ENCODE results near the gene ARHGAP22. TPM values are rescaled to one million over a fixed set of nuclear protein-coding genes. Genes with fewer than 3 reads are reported as not detected.
"Not testable (repeated sequence)": the region's sequence is repeated elsewhere in the genome, so short reads cannot be mapped to it uniquely, and the experiment has no call there.

The ARHGAP22 gene, protein sequence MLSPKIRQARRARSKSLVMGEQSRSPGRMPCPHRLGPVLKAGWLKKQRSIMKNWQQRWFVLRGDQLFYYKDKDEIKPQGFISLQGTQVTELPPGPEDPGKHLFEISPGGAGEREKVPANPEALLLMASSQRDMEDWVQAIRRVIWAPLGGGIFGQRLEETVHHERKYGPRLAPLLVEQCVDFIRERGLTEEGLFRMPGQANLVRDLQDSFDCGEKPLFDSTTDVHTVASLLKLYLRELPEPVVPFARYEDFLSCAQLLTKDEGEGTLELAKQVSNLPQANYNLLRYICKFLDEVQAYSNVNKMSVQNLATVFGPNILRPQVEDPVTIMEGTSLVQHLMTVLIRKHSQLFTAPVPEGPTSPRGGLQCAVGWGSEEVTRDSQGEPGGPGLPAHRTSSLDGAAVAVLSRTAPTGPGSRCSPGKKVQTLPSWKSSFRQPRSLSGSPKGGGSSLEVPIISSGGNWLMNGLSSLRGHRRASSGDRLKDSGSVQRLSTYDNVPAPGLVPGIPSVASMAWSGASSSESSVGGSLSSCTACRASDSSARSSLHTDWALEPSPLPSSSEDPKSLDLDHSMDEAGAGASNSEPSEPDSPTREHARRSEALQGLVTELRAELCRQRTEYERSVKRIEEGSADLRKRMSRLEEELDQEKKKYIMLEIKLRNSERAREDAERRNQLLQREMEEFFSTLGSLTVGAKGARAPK
- 0.10 and 0.39 TPM in 2 replicates for total RNA-seq (2014; rRNA removed; shearing (Covaris generic))

DNA sequence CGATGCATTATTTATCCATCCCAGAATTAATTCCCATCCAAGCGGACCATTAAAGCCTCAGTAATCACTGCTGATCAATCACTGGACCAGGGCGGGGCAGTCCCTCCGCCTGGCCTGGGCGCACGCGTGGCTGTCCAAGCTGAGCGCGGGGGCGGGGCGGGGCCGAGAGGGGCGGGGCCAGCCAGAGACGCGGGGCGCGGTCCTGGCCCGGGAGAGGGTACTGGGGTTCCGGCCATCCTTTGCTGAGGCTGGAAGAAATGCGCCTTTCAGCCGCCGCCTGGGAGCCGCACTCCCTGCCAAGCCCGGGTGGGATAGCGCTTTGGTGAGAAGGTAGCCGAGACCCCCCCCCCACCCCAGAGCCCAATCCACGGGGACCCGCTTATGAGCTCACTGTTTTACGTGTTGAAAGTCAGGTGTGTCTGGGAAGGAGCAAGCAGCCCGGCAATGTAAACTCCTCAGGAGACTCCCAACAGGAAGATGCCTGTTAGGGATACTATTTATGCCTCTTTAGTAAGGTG, at the start of gene ARHGAP22:
TSS of gene ARHGAP22 (minus strand) at position 83 of the 518 bp plus-strand sequence. CDS start 277 bp downstream, outside the sequence.
- no peak for DNase-seq (ENCODE audit: low spot score)

DNA sequence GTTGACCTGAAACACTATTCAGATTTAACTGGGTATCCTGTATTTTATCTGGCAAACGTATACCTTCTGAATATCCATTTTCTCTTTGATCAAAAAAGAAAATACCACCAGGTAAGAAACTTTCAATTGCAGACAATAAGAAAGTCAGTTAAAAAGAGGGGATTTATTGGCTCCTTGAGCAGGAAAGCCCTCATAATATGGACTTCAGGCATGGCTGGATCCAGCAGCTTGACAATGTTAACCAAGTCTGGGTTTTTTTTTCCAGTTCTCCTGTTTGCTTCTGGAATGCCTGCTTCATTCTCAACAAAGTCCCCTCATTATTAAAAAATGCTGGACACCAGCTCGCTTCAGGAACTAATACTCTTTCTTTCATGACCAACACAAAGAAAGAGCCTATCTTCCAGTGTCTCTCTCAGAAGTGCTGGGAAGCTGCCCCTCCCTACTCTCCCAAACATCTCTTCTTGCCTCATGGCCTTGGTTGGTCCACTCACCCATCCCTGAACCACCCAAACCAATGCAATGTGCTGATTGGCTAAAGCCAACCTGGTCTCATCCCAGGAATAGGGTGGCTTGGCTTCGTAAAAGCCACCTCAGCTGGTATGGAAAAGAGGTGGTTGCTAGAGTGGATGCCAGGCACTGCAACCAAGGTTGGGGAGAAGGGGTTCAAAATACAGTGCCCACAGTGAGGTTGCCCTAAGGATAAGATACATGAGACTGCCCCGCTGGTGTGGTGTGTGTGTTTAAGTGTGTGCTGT, 49.2 kb upstream of the ARHGAP22 start:
- DNase-seq (ENCODE audit: low spot score) = no peak

DNA sequence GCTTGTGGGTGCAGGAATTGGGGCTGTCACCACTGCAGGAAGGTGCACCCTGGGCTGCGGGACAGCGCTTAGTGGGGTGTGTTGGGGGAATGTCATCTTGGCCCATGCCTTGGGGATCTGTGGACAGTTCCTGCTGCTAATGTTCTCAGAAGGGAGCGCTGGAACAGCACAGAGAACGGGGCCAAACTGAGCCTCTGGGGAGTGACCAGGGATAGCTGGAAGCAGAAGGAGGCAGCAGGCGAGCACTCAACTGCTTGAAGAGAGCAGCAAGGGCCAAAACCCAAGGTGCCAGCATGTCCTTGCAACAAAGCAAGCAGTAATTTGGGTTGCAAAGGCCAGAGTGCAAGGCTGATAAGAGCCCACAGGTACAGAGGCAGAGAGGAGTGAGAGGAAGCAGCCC, 48.5 kb upstream of the ARHGAP22 start:
- DNase-seq (ENCODE audit: low spot score) = no peak

DNA sequence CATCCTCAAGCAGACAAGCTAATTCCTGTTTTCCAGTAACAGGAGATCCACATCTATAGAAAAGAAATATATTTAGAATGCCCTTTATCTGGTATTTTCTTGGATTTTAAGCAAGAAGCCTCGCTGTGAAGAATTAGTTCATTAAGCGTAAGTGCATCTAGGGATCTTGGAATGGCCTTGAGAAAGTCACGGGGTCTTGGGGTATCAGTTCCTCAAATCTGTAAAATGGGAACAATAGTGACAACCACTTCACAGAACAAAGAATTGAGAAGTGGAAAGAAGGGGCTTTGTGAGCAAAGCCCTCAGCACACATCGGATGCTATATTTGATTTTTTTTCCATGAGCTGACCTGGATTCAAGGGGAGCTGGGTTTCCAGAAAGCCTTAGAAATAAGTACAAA, 47.5 kb upstream of the ARHGAP22 start:
- DNase-seq (ENCODE audit: low spot score) = no peak

DNA sequence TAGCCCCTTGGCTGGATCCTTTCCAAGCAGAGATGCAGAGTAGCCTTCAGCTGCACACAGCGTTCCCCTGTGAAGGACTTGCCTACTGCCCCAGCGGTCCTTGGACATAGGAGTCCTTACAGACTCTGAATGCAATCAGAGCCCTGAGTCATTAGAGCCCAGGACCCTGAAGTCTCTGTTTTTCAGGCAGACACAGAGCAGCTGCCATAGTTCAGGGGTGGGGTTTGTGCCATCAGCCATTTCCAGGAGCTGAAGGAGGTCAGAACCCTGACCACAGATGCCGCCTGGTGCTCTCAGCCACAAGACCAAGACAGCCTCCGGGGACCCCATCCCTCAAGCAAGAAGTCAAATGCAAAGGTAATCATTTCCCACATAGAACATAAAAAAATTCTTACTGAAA, 47.0 kb upstream of the ARHGAP22 start:
- DNase-seq (ENCODE audit: low spot score) = no peak

DNA sequence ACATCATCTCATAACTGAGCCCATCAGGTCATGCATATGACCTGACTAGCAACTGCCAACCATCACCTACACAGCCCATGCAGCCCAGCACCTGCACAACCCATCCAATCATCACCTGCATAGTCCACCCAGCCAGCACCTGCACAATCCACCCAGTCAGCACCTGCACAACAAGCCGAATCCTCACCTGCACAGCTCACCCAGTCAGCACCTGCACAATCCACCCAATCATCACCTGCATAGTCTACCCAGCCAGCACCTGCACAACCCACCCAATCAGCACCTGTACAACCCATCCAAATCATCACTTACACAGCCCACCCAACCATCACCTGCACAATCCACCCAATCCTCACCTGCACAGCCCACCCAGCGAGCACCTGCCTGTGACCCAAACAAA, 46.4 kb upstream of the ARHGAP22 start:
- DNase-seq (ENCODE audit: low spot score) = no peak

DNA sequence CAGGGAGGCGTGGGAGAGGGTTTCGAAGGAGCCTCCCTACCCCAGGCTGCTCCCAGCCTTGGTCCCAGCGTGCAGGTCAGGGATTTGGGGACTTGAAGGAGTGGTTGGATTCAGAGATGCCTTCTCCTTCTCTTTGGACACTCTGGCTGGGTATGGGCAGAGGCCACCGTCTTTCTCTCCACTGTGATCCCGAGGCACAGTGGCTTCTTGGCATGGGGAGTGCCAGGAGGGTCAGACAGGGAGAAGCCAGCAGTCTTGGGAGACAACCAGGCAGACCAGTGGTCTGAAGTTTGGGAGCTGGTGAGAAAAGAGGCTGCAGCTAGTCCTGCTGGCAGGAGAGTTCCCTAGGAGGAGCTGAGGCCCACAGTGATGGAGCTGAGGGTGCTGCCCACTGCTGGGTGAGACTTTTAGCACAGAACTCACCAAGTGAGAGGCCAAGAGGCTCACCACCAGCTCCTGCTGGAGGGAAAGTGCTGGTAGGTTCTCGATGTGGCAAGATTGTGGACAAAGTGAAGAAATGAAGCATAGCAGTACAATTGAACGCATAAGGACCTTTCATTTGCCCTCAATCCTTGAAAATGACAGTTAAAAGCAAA, 44.6 kb upstream of the ARHGAP22 start:
- DNase-seq (ENCODE audit: low spot score) = no peak

DNA sequence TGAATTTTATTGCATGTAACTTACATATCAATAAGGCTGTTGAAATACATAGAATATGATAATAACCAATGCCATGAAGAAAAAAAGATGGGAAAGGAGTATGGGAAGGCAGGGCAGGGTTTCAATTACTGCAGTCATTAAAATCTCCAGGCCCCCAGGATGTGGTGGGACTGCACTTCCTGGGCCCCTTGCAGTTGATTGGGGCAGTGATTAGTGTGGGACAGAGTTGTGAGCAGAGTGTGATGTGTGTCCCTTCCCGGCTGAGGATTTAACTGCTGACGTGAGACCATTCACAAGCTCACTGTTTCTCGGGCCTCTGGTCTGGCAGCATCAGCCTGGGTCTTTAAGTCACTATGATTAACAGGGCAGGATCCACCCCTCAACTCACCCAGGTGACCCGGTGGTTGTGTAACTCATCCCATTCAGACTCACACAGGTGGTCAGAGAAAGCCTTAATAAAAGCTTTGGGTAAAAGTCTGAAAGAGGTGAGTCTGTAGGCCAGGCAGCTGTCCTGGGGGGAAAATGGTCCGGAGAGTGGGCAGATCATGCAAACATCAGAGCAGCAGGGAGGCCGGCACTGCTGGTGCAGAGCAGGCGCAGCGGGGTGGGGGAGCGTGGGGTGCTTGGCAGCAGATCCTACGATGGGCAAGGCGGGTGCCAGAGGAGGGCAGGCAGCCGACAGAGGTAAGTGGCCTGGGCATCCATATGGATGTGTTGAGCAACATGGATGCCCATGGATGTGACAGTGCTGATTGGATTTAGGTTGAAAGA, 43.5 kb upstream of the ARHGAP22 start:
- DNase-seq (ENCODE audit: low spot score) = no peak

DNA sequence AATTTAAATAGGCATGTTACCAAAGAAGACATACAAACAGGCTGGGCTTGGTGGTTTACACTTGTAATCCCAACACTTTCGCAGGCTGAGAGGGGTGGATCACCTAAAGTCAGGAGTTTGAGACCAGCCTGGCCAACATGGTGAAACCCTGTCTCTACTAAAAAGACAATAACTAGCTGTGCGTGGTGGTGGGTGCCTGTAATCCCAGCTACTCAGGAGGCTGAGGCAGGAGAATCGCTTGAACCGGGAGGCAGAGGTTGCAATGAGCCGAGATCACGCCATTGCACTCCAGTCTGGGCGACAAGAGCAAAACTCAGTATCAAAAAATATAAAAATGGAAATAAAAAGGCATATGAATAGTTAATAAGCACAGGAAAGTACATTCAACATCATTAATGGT, 42.2 kb upstream of the ARHGAP22 start:
- DNase-seq (ENCODE audit: low spot score) = not testable (repeated sequence)

DNA sequence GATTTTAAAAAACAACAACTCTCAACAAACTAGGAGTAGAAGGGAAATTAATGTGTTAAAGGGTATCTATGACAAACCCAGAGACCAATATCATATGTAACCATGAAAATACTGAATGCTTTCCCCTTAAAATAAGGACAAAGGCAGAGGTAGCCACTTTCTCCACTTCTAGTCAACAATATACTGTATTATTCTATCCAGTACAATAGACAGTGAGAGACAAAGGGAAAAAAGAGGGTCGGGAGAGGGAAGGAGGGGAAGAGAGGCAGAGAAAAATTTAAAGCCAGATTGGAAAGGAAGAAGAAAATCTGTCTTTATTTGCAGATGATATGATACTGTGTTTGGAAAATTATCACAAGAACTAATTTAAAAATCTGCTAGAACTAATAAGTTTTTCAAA, 40.7 kb upstream of the ARHGAP22 start:
- DNase-seq (ENCODE audit: low spot score) = no peak

DNA sequence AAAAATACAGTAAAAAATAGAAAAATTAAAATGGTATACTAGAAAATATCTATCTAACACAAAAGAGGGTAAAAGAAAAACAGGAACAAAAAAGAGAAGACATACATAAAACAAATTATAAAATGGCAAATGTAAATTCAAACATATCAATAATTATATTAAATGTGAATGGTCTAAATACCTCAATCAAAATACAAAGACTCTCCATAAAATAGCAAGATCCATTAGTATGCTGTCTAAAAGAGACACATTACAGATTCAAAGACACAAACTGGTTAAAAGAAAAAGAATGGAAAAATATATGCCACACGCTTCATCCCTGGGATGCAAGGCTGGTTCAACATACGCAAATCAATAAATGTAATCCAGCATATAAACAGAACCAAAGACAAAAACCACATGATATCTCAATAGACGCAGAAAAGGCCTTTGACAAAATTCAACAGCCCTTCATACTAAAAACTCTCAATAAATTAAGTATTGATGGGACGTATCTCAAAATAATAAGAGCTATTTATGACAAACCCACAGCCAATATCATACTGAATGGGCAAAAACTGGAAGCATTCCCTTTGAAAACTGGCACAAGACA, 36.3 kb upstream of the ARHGAP22 start:
- not testable (repeated sequence) for DNase-seq (ENCODE audit: low spot score)

DNA sequence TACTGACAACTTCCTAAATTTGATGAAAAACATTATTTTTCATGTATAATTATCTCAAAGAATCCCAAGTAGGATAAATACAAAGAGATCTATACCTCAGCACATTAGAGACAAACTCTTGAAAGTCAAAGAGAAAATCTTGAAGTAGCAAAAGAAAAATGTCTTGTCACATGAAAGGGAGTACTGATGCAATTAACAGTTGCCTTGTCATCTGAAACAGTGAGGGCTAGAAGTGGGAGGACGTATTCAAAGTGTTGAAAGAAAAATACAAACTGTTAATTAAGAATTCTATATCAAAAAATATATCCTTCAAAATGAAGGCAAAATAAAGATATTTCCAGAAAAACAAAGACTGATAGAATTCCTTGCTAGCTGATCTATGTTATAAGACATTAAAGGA, 35.5 kb upstream of the ARHGAP22 start:
- DNase-seq (ENCODE audit: low spot score) = no peak

DNA sequence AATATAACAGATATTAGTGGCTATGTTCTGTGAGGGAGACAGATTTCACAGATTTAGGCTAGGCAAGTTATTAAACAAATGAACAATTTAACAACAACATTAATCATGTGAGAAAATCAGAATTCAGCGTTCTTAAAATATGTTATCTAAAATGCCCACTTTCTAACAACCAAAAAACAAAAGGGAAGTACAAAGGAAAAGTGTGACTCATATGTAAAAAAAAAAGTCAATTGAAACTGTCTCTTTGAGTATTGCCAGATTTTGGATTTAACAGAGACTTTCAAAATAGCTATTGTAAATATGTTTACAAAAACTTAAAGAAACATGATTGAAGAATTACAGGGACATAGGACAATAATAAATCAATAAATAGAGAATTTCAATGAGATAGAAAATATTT, 34.8 kb upstream of the ARHGAP22 start:
- DNase-seq (ENCODE audit: low spot score) = no peak

DNA sequence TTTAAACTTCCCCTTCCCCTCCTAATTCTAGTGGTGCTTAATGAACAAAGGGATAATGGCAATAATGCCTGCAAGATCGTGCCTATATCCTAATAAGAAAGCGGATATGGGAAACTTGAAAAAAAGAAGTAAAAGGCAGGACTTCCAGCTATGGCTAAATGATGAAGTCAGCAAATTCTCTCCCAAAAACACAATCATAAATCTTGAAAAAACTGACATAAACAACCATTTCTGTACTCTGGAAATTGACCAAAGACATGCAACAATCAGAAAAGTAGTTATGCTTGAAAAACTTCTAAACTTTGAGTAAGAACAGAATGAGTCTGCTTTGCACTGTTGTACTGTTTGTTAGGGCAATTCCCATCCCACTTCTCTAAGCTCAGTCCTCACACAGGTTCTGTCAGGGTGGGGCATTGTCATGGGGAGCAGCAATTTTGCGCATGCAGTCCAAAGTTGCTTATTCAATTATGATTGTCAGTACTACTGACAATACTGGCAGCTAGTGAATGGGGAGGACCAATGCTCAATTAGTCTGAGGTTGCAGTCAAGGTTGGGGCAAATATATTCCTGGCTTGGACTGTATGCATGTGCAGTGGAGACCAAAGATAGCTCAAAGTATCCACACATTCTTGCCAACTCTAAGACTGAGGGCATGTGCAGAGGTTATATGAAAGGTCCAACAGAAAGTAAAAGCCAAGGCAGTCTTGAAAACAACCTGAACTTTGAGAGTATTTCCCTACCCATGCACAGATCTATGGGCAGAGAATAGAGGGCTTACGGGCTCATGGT, 34.1 kb upstream of the ARHGAP22 start:
- no peak for DNase-seq (ENCODE audit: low spot score)

DNA sequence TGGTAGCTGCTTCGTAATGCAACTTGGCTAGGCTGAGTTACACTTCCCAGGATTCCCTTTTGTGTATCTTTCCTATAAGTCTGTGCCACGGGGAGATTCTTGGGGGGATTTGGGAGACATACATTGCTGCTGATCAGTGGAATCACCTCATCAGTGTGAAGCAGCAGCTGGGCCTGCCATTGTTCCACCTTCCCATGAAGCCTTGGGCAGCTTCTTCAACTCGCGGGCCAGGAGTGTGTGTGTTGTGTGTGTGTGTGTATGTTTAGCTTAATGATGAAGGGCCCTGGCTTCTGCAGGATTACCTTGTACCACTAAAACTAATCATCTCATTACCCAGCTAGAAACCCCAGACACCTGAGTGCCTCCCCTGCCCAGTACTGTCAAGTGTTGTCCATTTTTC, 33.3 kb upstream of the ARHGAP22 start:
- DNase-seq (ENCODE audit: low spot score) = no peak

DNA sequence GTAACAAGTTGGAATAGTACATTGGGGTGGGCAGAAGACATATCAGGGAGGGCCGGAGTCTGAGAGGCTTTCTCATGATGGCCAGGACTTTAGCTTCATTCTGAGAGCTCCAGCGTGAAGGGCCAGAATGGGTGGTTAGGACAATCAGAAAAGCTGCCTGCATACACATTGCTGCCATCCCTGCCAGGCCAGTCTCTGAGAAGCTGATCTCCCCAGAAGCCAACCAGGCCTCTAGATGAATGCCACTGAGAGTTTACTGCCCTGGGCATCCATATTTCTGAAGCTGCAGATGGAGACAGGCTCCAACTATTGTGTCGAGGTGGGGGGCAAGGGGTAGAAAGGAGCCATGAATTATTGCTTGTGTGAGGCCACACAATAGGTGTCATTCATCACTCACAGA, 32.0 kb upstream of the ARHGAP22 start:
- DNase-seq (ENCODE audit: low spot score) = no peak

DNA sequence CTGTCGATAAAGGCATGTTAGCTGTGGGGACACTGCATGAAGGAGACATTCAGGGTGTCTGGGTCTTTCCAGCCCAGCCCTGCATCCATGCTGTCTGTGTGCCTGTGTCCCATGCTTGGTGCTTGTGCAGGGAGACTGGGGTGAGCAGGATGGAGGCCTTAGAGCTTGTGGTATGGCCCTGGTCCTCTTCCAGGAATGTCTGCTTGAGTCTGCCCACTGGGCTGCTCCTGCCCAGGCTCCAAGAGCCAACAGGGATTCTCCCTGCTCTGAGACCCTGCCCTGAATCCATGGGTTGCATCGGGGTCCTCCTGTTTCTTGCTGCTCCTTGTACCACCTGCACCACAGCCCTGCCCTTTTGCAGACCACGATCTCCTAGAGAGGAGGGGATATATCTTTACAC, 31.4 kb upstream of the ARHGAP22 start:
- no peak for DNase-seq (ENCODE audit: low spot score)

DNA sequence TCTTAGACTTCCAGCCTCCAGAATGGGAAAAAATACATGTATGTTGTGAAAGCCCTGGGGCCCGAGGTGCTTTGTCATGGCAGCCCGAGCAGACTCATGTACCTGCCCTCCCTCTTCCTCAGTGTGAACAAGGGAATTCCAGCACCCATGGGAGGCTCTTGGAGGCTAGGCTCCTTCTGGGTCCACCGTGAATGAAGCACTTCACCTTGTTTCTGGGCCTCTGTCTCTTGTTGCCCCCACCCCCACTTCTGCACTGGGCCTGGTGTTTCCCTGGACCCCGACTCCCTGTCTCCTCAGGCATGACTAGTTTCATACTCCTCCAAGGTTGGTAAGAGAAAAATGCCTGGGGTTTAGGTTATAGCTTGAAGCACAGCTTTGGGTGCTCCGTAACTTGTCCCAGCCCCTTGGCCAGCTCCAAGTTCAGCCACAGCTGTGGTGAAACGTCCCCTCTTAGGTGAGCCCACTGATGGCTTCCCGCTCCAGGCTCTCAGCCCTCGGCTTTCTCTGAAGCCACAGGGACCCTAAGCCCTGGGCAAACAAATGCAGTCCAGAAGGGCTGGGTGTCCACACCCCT, 30.2 kb upstream of the ARHGAP22 start:
- DNase-seq (ENCODE audit: low spot score) = no peak
